ENCODE data around the gene U2SURP. TPM values are rescaled to one million over a fixed set of nuclear protein-coding genes. Genes with fewer than 3 reads are reported as not detected.

U2SURP gene
- total RNA-seq, 2 experiments from 2014 or later: 160 to 174 TPM

DNA sequence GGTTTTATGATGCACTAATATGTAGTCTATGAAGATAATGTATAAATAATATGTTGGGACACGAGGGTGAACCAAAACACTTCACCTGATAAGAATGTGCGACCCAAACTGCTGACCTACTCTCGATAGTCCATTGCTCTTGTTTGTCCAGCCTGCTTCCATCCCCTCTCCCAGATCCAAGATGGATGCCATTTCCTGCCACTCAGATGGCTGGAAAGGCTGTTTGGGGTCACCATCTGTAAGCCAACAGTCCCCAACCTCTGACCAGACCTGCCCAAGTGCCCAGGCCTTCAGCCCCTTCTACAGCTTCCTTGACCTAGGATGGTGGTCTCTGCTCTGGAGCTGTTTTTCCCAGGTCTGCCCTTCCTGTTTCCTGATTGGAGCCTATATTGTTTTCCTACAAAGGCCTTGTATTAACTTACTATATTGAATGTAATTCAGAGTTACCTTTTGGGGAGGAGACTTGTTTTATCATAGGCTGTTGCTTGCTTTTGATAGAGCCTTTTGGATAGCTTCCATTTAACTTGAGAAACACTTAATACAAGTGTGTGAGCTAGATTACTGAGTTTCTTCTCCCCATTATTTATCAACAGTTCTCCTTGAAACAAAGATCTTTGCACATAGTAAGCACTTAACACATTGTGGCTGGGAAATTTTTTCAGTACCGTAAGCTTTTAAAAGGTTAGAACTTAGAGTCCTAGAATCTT lies 32.9 kb upstream of the U2SURP start:
- ChIA-PET CTCF (interaction anchor here (1.1 to 1.4 kb wide), 3 partner anchors 11 to 38 kb away, joined by 3 to 5 read pairs (median 3); no protein-coding TSS in a partner anchor), POLR2A (no interaction called here)
- DNase-seq: no peak
- Mint-ChIP-seq H3K4me3 (no peak overlapping the region), H3K27me3 (peaks cover 23% of the 10 kb centered on the region), H3K27ac (no peak overlapping the region), H3K4me1 (ENCODE audit: low read depth) (no peaks in the 10 kb centered on the region), H3K9me3 (no peaks in the 10 kb centered on the region), H3K36me3 (ENCODE audit: low read depth) (no peaks in the 10 kb centered on the region)
- ATAC-seq: no peak
- TF ChIP-seq, protein P1, sequence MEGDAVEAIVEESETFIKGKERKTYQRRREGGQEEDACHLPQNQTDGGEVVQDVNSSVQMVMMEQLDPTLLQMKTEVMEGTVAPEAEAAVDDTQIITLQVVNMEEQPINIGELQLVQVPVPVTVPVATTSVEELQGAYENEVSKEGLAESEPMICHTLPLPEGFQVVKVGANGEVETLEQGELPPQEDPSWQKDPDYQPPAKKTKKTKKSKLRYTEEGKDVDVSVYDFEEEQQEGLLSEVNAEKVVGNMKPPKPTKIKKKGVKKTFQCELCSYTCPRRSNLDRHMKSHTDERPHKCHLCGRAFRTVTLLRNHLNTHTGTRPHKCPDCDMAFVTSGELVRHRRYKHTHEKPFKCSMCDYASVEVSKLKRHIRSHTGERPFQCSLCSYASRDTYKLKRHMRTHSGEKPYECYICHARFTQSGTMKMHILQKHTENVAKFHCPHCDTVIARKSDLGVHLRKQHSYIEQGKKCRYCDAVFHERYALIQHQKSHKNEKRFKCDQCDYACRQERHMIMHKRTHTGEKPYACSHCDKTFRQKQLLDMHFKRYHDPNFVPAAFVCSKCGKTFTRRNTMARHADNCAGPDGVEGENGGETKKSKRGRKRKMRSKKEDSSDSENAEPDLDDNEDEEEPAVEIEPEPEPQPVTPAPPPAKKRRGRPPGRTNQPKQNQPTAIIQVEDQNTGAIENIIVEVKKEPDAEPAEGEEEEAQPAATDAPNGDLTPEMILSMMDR (IDR thresholded peaks at IDR 0.05): no peak
- intact Hi-C loops (cut with micrococcal nuclease): no loop called here

DNA sequence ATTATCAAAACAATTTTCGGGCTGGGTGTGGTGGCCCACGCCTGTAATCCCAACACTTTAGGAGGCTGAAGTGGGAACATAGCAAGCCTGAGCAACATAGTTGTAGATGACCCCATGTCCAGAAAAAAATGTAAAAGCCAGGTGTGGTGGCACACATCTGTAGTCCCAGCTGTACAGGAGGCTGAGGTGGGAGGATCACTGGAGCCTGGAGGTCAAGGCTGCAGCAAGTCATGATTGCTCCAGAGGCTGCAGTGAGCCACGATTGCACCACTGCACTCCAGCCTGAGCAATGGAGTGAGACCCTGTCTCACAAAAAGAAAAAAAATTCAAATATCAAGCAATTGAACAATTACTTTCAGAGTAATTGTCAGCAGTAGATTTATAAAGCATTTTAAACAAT lies 29.9 kb upstream of the U2SURP start:
- no peak overlapping the region for H3K27ac Mint-ChIP-seq
- no peaks in the 10 kb centered on the region for H3K4me1 Mint-ChIP-seq (ENCODE audit: low read depth)
- peaks cover 11% of the 10 kb centered on the region for H3K27me3 Mint-ChIP-seq
- ChIA-PET CTCF (no interaction called here), POLR2A (no interaction called here)
- H3K9me3 Mint-ChIP-seq: no peaks in the 10 kb centered on the region
- intact Hi-C loops (cut with micrococcal nuclease): no loop called here
- no peak for ATAC-seq
- TF ChIP-seq, protein P1 (IDR thresholded peaks at IDR 0.05): no peak
- H3K4me3 Mint-ChIP-seq: no peak overlapping the region
- no peaks in the 10 kb centered on the region for H3K36me3 Mint-ChIP-seq (ENCODE audit: low read depth)
- no peak for DNase-seq

DNA sequence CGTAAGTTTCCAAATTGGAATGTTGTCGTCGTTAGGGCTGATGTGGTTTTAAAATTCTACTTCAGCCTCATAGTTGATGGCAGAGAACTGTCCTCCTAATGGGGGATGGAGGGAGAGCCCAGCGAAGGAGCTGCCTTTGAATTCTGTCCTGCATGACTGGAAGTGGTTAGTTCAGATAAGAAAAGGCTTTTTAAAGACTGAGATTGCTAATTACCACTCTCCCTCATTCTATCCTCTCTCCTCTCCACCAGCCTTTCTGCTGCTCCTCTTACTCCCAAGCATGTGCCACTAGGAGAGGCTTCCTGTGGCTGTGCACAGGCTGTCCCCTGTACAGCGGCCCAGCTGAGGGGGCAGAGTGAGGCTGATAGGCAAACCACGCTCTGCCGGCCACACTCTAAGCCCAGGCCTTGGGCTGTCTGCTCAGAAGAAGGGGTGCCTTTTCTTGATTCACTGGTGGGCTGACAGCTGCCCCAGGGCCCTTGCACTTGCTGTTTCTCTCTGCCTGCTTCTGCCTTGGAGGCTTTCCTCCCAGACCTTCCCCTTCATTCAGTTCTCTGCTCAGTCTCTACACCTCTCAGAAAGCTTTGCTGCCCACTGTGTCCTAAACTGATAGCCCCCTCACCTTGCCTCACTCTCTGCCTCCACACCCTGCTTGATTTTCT lies 29.1 kb upstream of the U2SURP start:
- intact Hi-C loops (cut with micrococcal nuclease): no loop called here
- POLR2A ChIA-PET: no interaction called here
- ATAC-seq (no peak), DNase-seq (no peak)
- CTCF ChIA-PET: interaction anchor here (1.0 kb wide), 1 partner anchor 40 kb away, joined by 3 read pairs; no protein-coding TSS in a partner anchor
- H3K36me3 Mint-ChIP-seq (ENCODE audit: low read depth): no peaks in the 10 kb centered on the region
- no peak overlapping the region for H3K4me3 Mint-ChIP-seq
- H3K27ac Mint-ChIP-seq: no peak overlapping the region
- peaks cover 10% of the 10 kb centered on the region for H3K27me3 Mint-ChIP-seq
- H3K4me1 Mint-ChIP-seq (ENCODE audit: low read depth): no peaks in the 10 kb centered on the region
- no peaks in the 10 kb centered on the region for H3K9me3 Mint-ChIP-seq
- TF ChIP-seq, protein P1 (IDR thresholded peaks at IDR 0.05): no peak

DNA sequence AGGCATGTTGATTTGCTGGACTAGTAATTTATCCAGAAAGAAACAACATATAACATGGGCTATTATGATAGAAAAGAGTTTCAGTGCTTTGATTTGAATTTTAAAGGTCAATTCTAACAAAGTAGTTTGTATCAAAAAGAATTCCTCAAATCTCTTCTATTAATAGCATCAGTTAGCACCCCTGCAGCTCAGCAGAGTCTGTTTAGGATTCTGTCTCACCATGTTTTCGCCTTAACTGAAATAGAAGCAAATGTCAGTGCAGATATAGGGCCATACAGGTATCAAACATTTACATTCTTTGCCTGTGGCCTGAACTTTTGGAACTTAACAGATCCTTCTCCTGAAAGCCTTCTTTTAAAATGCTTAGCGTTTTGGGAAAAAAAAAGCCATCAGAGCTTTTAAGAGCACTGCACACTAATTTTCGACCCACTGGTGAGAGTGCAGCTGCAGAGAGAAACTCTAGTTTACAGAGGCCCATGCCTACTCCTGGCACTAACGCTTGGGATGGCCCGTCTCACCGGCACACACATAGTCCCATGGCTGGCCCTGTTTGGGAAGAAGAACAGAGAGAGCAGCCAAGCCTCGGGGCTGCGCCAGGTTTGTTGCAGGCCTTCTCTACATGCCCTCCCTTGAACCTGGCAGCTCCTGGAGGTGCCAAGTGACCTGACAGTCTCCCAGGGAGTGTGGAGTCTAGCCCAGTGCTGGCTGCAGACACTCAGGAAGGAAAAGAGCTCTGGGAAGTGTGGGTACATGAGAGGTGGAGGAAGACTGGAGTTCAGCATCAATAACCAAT lies 28.0 kb upstream of the U2SURP start:
- no peak overlapping the region for H3K27ac Mint-ChIP-seq

More for the DNA sequence above, 28.0 kb upstream of the U2SURP start:
- intact Hi-C loops (cut with micrococcal nuclease): no loop called here
- Mint-ChIP-seq H3K9me3 (no peaks in the 10 kb centered on the region), H3K27me3 (peaks cover 8% of the 10 kb centered on the region), H3K4me1 (ENCODE audit: low read depth) (no peaks in the 10 kb centered on the region), H3K36me3 (ENCODE audit: low read depth) (no peaks in the 10 kb centered on the region), H3K4me3 (no peak overlapping the region)
- no peak for DNase-seq
- no peak for ATAC-seq
- CTCF ChIA-PET: interaction anchor here (2.3 kb wide), 1 partner anchor 144 kb away, joined by 10 read pairs; no protein-coding TSS in a partner anchor
- POLR2A ChIA-PET: interaction anchor here (0.9 kb wide), 1 partner anchor 20 kb away, joined by 3 read pairs; no protein-coding TSS in a partner anchor
- TF ChIP-seq, protein P1 (IDR thresholded peaks at IDR 0.05): no peak
